Loucy (cell line): ENCODE results near the gene SDCCAG8.

Experiments used
- CTCF ChIP-seq: fragments of 200-600 bp; sonication (generic); conservative IDR thresholded peaks from 2 replicates; pipeline ENCODE4 v1.5.1; 2014; ENCODE audit warnings: mild to moderate bottlenecking, antibody characterized with exemption, low read length
- EZH2phosphoT487 ChIP-seq: fragments of 200-600 bp; IDR thresholded peaks from 2 replicates; pipeline ENCODE4 v1.6.1; 2018; ENCODE audit warnings: antibody characterized with exemption, mild to moderate bottlenecking, moderate library complexity, borderline replicate concordance

GRCh38 chr1:243343970-243344937 lies 88.4 kb downstream of the SDCCAG8 start:
- TF ChIP-seq CTCF, result peak; percentile 94
- TF ChIP-seq EZH2phosphoT487, result no peak
